RWPE2 (cell line): ENCODE results near the gene HOXD9.

ENCODE experiments used
- ATAC-seq: fragments of 200-7000 bp; cut with Tn5 transposase; 3 replicates; pipeline ENCODE4 v1.9.1; 2021; ENCODE audit warnings: low read depth
- DNase-seq: peaks from one replicate; pipeline ENCODE4 v3.0.0-alpha.2; 2020; ENCODE audit warnings: low spot score
- H3K27ac ChIP-seq: fragments of 450-650 bp; 2 replicates; pipeline ENCODE4 v1.5.1; 2017; ENCODE audit warnings: mild to moderate bottlenecking; ENCODE audit not compliant: poor library complexity, severe bottlenecking
- H3K27me3 ChIP-seq: fragments of 250-450 bp; sonication (Bioruptor Pico); 2 replicates; pipeline ENCODE4 v1.5.1; 2021; ENCODE audit warnings: mild to moderate bottlenecking, moderate library complexity; ENCODE audit not compliant: insufficient read depth, poor library complexity, severe bottlenecking
- H3K36me3 ChIP-seq: fragments of 250-450 bp; sonication (Bioruptor Pico); 2 replicates; pipeline ENCODE4 v1.5.1; 2020; ENCODE audit warnings: low read depth, mild to moderate bottlenecking, moderate library complexity
- H3K4me1 ChIP-seq: fragments of 250-450 bp; sonication (Bioruptor Pico); 2 replicates; pipeline ENCODE4 v1.5.1; 2021; ENCODE audit warnings: mild to moderate bottlenecking, moderate library complexity; ENCODE audit not compliant: insufficient read depth, poor library complexity, severe bottlenecking
- H3K4me3 ChIP-seq: fragments of 250-450 bp; sonication (Bioruptor Pico); 2 replicates; pipeline ENCODE4 v1.5.1; 2021; ENCODE audit warnings: mild to moderate bottlenecking, moderate library complexity; ENCODE audit not compliant: severe bottlenecking
- H3K9me3 ChIP-seq: fragments of 250-450 bp; sonication (Bioruptor Pico); 2 replicates; pipeline ENCODE4 v1.5.1; 2021; ENCODE audit warnings: mild to moderate bottlenecking, moderate library complexity; ENCODE audit not compliant: severe bottlenecking
- CTCF ChIP-seq: fragments of 450-650 bp; IDR thresholded peaks from one replicate; pipeline ENCODE4 v1.5.1; 2017; ENCODE audit warnings: mild to moderate bottlenecking, moderate library complexity; ENCODE audit not compliant: poor library complexity, severe bottlenecking

Gene HOXD9

GRCh38 chr2:176114930-176115625 lies 7.4 kb upstream of the HOXD9 start:
- Histone ChIP-seq H3K4me3 (no peak overlapping the region), H3K36me3 (peaks cover 47% of the 10 kb centered on the region), H3K9me3 (no peaks in the 10 kb centered on the region), H3K27ac (peak overlapping the region; percentile 22), H3K27me3 (no peaks in the 10 kb centered on the region), H3K4me1 (peaks cover 6% of the 10 kb centered on the region)
- DNase-seq (no peak), ATAC-seq (no peak)
- no peak for TF ChIP-seq CTCF

GRCh38 chr2:176115883-176116813 lies 6.4 kb upstream of the HOXD9 start, which contains the start of gene HOXD10:
Gene HOXD10 (plus strand): TSS chr2:176116778. CDS start chr2:176116834, 56 bp downstream.
- ATAC-seq (peak; percentile 76), DNase-seq (no peak)
- Histone ChIP-seq H3K4me3 (peak within 1 kb of the TSS; percentile 12), H3K36me3 (peaks cover 38% of the 10 kb centered on the region), H3K27ac (peak within 1 kb of the TSS; percentile 22), H3K9me3 (no peaks in the 10 kb centered on the region), H3K27me3 (no peaks in the 10 kb centered on the region), H3K4me1 (peaks cover 6% of the 10 kb centered on the region)
- peak; percentile 59 for TF ChIP-seq CTCF

GRCh38 chr2:176117162-176117822 lies 5.2 kb upstream of the HOXD9 start:
- no peak overlapping the region for H3K27ac ChIP-seq
- H3K9me3 ChIP-seq = no peaks in the 10 kb centered on the region
- DNase-seq (no peak), ATAC-seq (no peak)
- H3K4me3 ChIP-seq = no peak overlapping the region
- no peak for TF ChIP-seq CTCF
- peaks cover 35% of the 10 kb centered on the region for H3K36me3 ChIP-seq
- peaks cover 6% of the 10 kb centered on the region for H3K4me1 ChIP-seq
- no peaks in the 10 kb centered on the region for H3K27me3 ChIP-seq

- Histone ChIP-seq H3K4me3 (no peak overlapping the region), H3K27me3 (no peaks in the 10 kb centered on the region), H3K36me3 (peaks cover 34% of the 10 kb centered on the region), H3K9me3 (no peaks in the 10 kb centered on the region), H3K4me1 (peaks cover 6% of the 10 kb centered on the region), H3K27ac (no peak overlapping the region)
- ATAC-seq (no peak), DNase-seq (no peak)
- no peak for TF ChIP-seq CTCF
Measured at GRCh38 chr2:176117823-176118371, 4.6 kb upstream of the HOXD9 start.
